Central memory CD8-positive, alpha-beta T cell (primary cell): ENCODE results near the gene CCDC185.

ENCODE experiments used
- ATAC-seq: fragments of 150-1000 bp; cut with Tn5 transposase; replicated peaks from 2 replicates; pipeline ENCODE4 v1.10.0; 2022; ENCODE audit warnings: mild to moderate bottlenecking, moderate FRiP score, moderate number of reproducible peaks; ENCODE audit not compliant: poor library complexity, severe bottlenecking; ENCODE audit errors: extremely low read depth
- DNase-seq, 2 donors: peaks; one replicate each; pipeline ENCODE4 v3.0.0; 2021; ENCODE audit warnings: low spot score in 2 of 2
- H3K27ac Mint-ChIP-seq: one replicate; pipeline ENCODE4 v1.8.0; 2022; ENCODE audit warnings: low read depth, mild to moderate bottlenecking, moderate library complexity, mixed read lengths
- H3K27me3 Mint-ChIP-seq: one replicate; pipeline ENCODE4 v1.8.0; 2022; ENCODE audit warnings: mixed read lengths
- H3K36me3 Mint-ChIP-seq: one replicate; pipeline ENCODE4 v1.8.0; 2022; ENCODE audit warnings: mild to moderate bottlenecking, moderate library complexity, mixed read lengths; ENCODE audit not compliant: insufficient read depth
- H3K4me1 Mint-ChIP-seq: one replicate; pipeline ENCODE4 v1.8.0; 2022; ENCODE audit warnings: mixed read lengths
- H3K4me3 Mint-ChIP-seq: one replicate; pipeline ENCODE4 v1.8.0; 2022; ENCODE audit warnings: mild to moderate bottlenecking, moderate library complexity, mixed read lengths
- H3K9me3 Mint-ChIP-seq: one replicate; pipeline ENCODE4 v1.8.0; 2022; ENCODE audit warnings: mixed read lengths

The CCDC185 gene

DNA sequence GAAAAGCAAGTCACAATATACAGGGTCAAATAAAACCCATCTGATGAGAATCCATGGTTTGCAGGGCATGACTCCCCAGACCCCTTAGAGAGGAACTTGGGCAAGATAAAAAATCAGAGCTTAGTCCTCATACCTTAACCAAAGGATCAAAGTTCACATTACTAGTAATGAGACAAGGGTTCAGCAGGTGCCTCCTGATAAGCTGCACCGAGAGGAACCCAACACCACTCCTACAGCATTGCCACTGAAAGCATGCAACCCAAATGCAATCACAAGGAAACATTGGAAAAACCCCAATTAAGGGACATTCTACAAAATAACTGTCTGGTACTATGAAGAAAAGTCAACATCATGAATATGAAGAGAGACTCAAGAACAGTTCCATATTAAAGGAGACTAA, 29.7 kb downstream of the CCDC185 start:
- Mint-ChIP-seq H3K4me3 (no peak overlapping the region), H3K36me3 (no peaks in the 10 kb centered on the region), H3K9me3 (no peaks in the 10 kb centered on the region), H3K27ac (no peak overlapping the region), H3K27me3 (peaks cover 18% of the 10 kb centered on the region), H3K4me1 (no peaks in the 10 kb centered on the region)
- ATAC-seq = no peak
- no peak for DNase-seq

DNA sequence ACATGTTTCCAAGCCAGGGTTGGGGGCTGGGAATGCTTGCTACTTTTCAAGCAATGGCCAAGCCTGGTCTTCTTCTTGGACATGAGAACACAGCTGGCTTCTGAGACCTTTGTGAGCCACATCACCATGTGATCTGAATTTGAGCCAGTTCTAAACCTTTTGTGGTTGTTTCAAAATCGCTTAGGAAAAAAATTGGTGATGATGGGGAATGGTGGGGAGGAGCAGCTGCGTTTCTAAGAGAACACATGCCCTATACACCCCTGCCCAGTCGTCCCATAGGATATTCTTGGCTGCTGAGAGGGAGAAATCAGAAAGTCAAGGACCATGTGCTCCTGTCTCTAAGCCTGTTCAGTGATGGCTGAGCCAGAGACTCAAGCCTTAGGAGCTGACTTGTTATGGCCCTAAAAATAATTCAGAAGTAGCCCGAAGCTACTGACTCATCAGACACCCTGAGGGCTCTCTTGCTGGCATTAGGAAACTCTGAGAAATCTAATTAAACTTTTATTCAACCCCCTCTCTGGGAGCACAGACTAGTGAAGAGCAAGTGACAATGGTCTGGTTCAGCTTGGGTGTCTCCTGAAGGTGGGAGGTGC, 30.5 kb downstream of the CCDC185 start:
- Mint-ChIP-seq H3K4me1 (no peaks in the 10 kb centered on the region), H3K9me3 (no peaks in the 10 kb centered on the region), H3K4me3 (no peak overlapping the region), H3K36me3 (no peaks in the 10 kb centered on the region), H3K27me3 (peaks cover 26% of the 10 kb centered on the region), H3K27ac (no peak overlapping the region)
- DNase-seq = no peak
- ATAC-seq = no peak

DNA sequence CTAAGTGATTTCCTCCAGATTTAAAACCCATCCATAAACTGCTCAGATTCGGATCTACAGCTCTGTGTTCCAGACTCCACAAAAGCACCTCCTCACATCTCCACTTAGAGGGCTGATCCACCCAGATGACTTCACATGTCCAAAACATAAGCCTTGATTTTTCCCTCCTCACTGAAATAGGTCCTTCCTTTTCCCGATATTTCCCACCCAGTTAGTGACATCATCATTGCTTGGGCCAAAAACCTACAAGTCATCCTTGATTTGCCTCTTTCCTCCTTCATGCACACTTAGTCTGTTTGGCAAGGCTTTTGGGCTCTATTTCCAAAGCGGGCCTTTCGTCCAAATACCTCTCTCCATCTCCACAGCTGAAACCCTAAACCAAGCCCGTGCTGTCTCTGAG, 32.3 kb downstream of the CCDC185 start:
- Mint-ChIP-seq H3K9me3 (no peaks in the 10 kb centered on the region), H3K27me3 (peaks cover 29% of the 10 kb centered on the region), H3K4me3 (no peak overlapping the region), H3K36me3 (no peaks in the 10 kb centered on the region), H3K4me1 (no peaks in the 10 kb centered on the region), H3K27ac (no peak overlapping the region)
- DNase-seq (no peak), ATAC-seq (no peak)

DNA sequence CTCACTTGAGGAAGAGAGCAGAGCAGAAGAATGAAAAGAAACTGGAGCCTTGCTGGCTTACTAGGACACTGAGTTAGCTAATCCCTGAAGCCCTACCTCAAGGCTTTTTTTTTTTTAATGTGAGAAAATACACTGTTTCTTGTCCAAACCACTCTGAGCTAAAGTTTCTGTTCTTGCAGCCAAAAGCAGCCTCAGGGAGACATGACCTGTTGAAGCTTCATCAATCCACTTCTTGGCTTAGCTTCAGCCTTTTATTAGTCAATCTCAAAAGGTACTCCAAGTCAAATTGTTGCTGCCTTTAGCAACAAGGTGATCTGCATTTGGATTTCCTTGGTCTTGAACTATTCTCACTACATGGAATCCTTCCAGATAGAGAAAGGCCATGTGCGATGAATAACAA, 33.7 kb downstream of the CCDC185 start:
- Mint-ChIP-seq H3K27me3 (peaks cover 29% of the 10 kb centered on the region), H3K4me1 (no peaks in the 10 kb centered on the region), H3K9me3 (no peaks in the 10 kb centered on the region), H3K4me3 (no peak overlapping the region), H3K36me3 (no peaks in the 10 kb centered on the region), H3K27ac (no peak overlapping the region)
- ATAC-seq = no peak
- no peak for DNase-seq

DNA sequence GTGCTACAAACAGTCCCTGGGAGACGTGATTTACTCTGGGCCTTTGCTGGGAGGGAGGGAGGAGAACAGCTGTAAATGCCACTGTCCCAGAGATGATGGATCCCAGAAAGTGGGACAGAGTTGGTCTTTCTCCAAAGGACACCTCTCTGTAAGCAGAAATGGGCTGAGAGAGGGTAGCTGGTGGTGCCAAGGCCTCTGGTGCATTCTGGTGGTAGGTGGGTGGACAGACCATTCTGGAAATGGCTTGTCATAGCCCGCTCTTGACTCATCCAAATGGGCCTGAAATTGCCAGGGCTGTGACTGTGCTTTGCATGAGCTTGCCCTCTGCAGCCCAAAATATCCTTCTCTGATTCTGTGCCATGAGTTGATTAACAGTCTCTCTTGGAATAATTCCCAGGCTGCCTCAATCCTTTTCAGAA, 36.1 kb downstream of the CCDC185 start:
- no peaks in the 10 kb centered on the region for H3K36me3 Mint-ChIP-seq
- H3K27me3 Mint-ChIP-seq = peaks cover 29% of the 10 kb centered on the region
- no peak overlapping the region for H3K4me3 Mint-ChIP-seq
- no peaks in the 10 kb centered on the region for H3K9me3 Mint-ChIP-seq
- no peak overlapping the region for H3K27ac Mint-ChIP-seq
- no peak for ATAC-seq
- no peaks in the 10 kb centered on the region for H3K4me1 Mint-ChIP-seq
- no peak for DNase-seq

DNA sequence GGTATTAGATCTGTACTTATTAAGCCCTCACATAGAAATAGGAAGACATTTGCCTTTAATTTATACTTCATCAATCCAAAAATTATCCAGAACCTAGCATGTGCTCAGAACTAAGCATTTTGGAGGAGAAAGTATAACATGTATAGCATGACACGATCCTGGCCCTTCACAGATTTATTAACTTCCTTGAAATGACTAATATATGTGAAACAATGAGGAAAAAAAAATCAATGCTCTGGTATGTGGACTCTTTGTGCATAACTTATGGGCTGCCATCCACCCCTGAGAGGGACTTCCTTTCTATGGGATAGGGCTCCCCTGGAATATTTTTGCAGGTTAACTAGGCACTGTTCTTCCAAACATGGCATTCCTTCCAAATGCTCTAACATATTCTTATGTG, 36.6 kb downstream of the CCDC185 start:
- DNase-seq (no peak), ATAC-seq (no peak)
- Mint-ChIP-seq H3K9me3 (no peaks in the 10 kb centered on the region), H3K4me3 (no peak overlapping the region), H3K36me3 (no peaks in the 10 kb centered on the region), H3K27me3 (peaks cover 29% of the 10 kb centered on the region), H3K27ac (no peak overlapping the region), H3K4me1 (no peaks in the 10 kb centered on the region)

DNA sequence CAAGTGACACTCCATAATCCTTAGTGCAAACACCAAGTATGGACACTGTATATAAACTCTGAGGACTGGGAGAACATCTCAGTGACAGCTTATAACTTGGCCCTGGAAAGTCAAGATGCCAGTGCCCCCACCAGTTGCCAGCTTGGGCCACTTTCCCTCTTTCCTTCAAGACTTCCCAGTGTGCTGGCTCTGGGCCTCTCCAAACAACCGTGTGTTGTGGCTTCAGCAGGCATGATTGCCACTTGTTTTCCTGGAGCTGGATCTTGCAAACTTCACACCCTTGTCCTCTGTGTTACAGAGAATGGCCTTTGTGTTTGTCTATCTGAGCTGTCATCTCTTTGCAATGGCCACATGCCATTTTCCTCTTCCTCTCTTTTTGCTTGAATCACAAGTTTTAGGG, 37.0 kb downstream of the CCDC185 start:
- Mint-ChIP-seq H3K36me3 (no peaks in the 10 kb centered on the region), H3K27me3 (peaks cover 26% of the 10 kb centered on the region), H3K4me3 (no peak overlapping the region), H3K4me1 (no peaks in the 10 kb centered on the region), H3K9me3 (no peaks in the 10 kb centered on the region), H3K27ac (no peak overlapping the region)
- ATAC-seq (no peak), DNase-seq (no peak)

DNA sequence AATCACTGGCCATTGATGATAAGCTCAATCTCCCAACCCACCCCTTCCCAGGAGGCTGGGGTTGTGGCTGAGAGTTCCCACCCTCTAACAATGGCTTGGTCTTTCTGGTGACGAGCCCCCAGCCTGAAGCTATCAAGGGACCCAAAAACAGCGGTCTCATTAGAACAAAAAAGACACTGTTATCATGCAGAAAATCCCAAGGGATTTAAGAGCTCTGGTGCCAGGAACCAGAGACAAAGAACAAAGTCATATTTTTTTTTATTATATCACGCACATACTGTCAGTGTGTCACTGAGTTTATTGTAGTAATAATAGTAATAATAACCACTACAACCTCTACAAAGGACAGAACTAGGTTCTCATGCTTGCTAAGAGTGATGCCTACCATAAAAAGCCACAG, 43.9 kb downstream of the CCDC185 start:
- H3K27ac Mint-ChIP-seq = no peak overlapping the region
- peaks cover 17% of the 10 kb centered on the region for H3K27me3 Mint-ChIP-seq
- no peaks in the 10 kb centered on the region for H3K9me3 Mint-ChIP-seq
- DNase-seq = no peak
- no peak overlapping the region for H3K4me3 Mint-ChIP-seq
- H3K36me3 Mint-ChIP-seq = no peaks in the 10 kb centered on the region
- no peaks in the 10 kb centered on the region for H3K4me1 Mint-ChIP-seq
- no peak for ATAC-seq

DNA sequence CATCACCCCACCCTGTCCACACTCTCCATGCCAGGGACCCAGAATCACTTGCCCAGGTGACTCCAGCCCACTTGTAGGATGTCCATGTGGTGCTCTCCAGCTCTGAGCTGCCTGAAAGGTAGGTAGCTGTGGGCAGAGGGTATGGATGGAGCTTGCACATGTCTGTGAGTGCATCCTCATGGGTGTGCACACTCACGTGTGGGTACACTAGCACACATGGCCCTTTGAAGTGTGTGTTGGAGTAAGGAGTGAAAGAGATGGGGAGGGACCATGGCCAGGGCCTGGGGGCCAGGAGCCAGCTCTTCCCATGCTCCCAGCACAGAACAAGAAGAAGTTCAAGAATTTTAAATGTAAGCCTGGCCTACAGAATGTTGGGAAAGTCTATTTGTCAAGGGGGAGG, 50.2 kb downstream of the CCDC185 start:
- Mint-ChIP-seq H3K4me3 (no peak overlapping the region), H3K27me3 (peaks cover 32% of the 10 kb centered on the region), H3K27ac (no peak overlapping the region), H3K9me3 (no peaks in the 10 kb centered on the region), H3K36me3 (peaks cover 2% of the 10 kb centered on the region), H3K4me1 (no peaks in the 10 kb centered on the region)
- no peak for ATAC-seq
- DNase-seq = no peak

DNA sequence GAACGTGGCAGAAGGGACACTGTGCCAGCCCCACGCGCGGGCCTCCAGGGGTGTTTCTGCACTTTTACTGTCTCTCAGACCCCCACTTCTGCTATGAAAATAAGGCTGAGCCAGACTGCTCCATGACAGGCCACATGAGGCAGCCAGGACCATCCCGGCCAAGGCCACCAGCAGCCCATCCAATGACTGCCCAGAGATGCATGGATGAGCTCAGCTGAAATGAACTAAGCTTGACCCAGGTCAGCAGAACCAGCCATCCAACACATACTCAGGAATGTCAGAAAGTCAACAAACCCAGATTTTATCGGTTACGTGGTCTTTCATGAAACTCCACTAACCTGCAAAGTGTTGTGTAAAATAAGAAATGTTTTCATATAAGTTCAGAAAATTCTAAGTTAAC, 51.2 kb downstream of the CCDC185 start:
- H3K4me1 Mint-ChIP-seq = no peaks in the 10 kb centered on the region
- no peak overlapping the region for H3K27ac Mint-ChIP-seq
- peaks cover 32% of the 10 kb centered on the region for H3K27me3 Mint-ChIP-seq
- H3K9me3 Mint-ChIP-seq = no peaks in the 10 kb centered on the region
- no peak for DNase-seq
- no peak for ATAC-seq
- H3K36me3 Mint-ChIP-seq = peaks cover 2% of the 10 kb centered on the region
- no peak overlapping the region for H3K4me3 Mint-ChIP-seq
